ENCODE measurements around the gene MRC1.

MRC1 gene

GRCh38 chr10:17836942-17837341 is 27.8 kb downstream of the MRC1 start:
- Histone ChIP-seq H3K27me3 (no peaks in the 10 kb centered on the region), H3K9ac (peak overlapping the region in 1 of 11 experiments; percentile 54; a peak in 1 of 22 replicates), H3K4me1 (peaks cover 15 to 89% (median 25%) of the 10 kb centered on the region in 10 experiments), H3K36me3 (peaks cover 0 to 84% (median 0%) of the 10 kb centered on the region in 11 experiments; a peak in 6 of 22 replicates), H3K27ac (no peak overlapping the region; a peak in 1 of 22 replicates), H3K4me2 (peak overlapping the region in 5 of 11 experiments; percentile 2 to 87 (median 79); a peak in 9 of 22 replicates), H3K9me3 (replicated peaks in 1 of 11) (peaks cover 0 to 10% (median 0%) of the 10 kb centered on the region in 11 experiments; a peak in 3 of 22 replicates), H3K4me3 (no peak overlapping the region), H4K20me1 (peaks cover 0 to 64% (median 0%) of the 10 kb centered on the region in 11 experiments; a peak in 2 of 22 replicates)
- TF ChIP-seq Cebpa-rat (IDR thresholded peaks at IDR 0.05): no peak

- H4K20me1 ChIP-seq: peaks cover 0 to 74% (median 0%) of the 10 kb centered on the region in 11 experiments; a peak in 2 of 22 replicates
- H3K27ac ChIP-seq: peak overlapping the region in 9 of 11 experiments; percentile 6 to 57 (median 47); a peak in 16 of 22 replicates
- H3K9me3 ChIP-seq (replicated peaks in 1 of 11): peaks cover 0 to 13% (median 0%) of the 10 kb centered on the region in 11 experiments; a peak in 3 of 22 replicates
- no peak for TF ChIP-seq Cebpa-rat (IDR thresholded peaks at IDR 0.05)
- peaks cover 0 to 89% (median 0%) of the 10 kb centered on the region in 11 experiments; a peak in 6 of 22 replicates for H3K36me3 ChIP-seq
- H3K4me3 ChIP-seq: peak overlapping the region in 6 of 10 experiments; percentile 5 to 28 (median 16); a peak in 5 of 20 replicates
- peaks cover 15 to 91% (median 25%) of the 10 kb centered on the region in 10 experiments for H3K4me1 ChIP-seq
- no peaks in the 10 kb centered on the region for H3K27me3 ChIP-seq
- peak overlapping the region in 5 of 11 experiments; percentile 20 to 55 (median 43); a peak in 7 of 22 replicates for H3K9ac ChIP-seq
- peak overlapping the region; percentile 60 to 87 (median 75) for H3K4me2 ChIP-seq
These were observed 29.0 kb downstream of the MRC1 start for GRCh38 chr10:17838080-17838648.

GRCh38 chr10:17841050-17841449 is 31.9 kb downstream of the MRC1 start:
- H3K9ac ChIP-seq: no peak overlapping the region
- H3K36me3 ChIP-seq: peaks cover 0 to 89% (median 0%) of the 10 kb centered on the region in 11 experiments; a peak in 4 of 22 replicates
- H3K9me3 ChIP-seq (replicated peaks in 1 of 11): peaks cover 0 to 13% (median 0%) of the 10 kb centered on the region in 11 experiments; a peak in 3 of 22 replicates
- H3K27ac ChIP-seq: peak overlapping the region in 2 of 11 experiments; percentile 12 to 32; a peak in 2 of 22 replicates
- no peak overlapping the region for H3K4me3 ChIP-seq
- peaks cover 0 to 78% (median 0%) of the 10 kb centered on the region in 11 experiments; a peak in 2 of 22 replicates for H4K20me1 ChIP-seq
- H3K4me1 ChIP-seq: peaks cover 15 to 63% (median 23%) of the 10 kb centered on the region in 10 experiments
- TF ChIP-seq Cebpa-rat (IDR thresholded peaks at IDR 0.05): no peak
- peak overlapping the region in 2 of 11 experiments; percentile 29 to 36; a peak in 5 of 22 replicates for H3K4me2 ChIP-seq
- no peaks in the 10 kb centered on the region for H3K27me3 ChIP-seq

GRCh38 chr10:17842641-17843040 is 33.5 kb downstream of the MRC1 start:
- TF ChIP-seq Cebpa-rat (IDR thresholded peaks at IDR 0.05): no peak
- Histone ChIP-seq H4K20me1 (peaks cover 0 to 80% (median 0%) of the 10 kb centered on the region in 11 experiments; a peak in 3 of 22 replicates), H3K27me3 (no peaks in the 10 kb centered on the region), H3K4me3 (no peak overlapping the region), H3K36me3 (peaks cover 0 to 91% (median 0%) of the 10 kb centered on the region in 11 experiments; a peak in 4 of 22 replicates), H3K9ac (no peak overlapping the region), H3K4me1 (peaks cover 12 to 57% (median 19%) of the 10 kb centered on the region in 10 experiments), H3K27ac (no peak overlapping the region), H3K4me2 (peak overlapping the region in 3 of 11 experiments; percentile 3 to 24 (median 18); a peak in 2 of 22 replicates), H3K9me3 (replicated peaks in 1 of 11) (peaks cover 0 to 13% (median 0%) of the 10 kb centered on the region in 11 experiments; a peak in 3 of 22 replicates)

- peak overlapping the region in 1 of 11 experiments; percentile 36; a peak in 1 of 22 replicates for H3K9ac ChIP-seq
- no peak overlapping the region for H3K4me3 ChIP-seq
- no peak for TF ChIP-seq Cebpa-rat (IDR thresholded peaks at IDR 0.05)
- H3K4me1 ChIP-seq: peaks cover 40 to 59% (median 54%) of the 10 kb centered on the region in 10 experiments
- H4K20me1 ChIP-seq: peaks cover 0 to 61% (median 0%) of the 10 kb centered on the region in 11 experiments; a peak in 3 of 22 replicates
- H3K9me3 ChIP-seq (replicated peaks in 1 of 11): no peaks in the 10 kb centered on the region
- peak overlapping the region in 2 of 11 experiments; percentile 3 to 23; a peak in 1 of 22 replicates for H3K27ac ChIP-seq
- H3K27me3 ChIP-seq: no peaks in the 10 kb centered on the region
- peak overlapping the region in 10 of 11 experiments; percentile 8 to 79 (median 46); a peak in 14 of 22 replicates for H3K4me2 ChIP-seq
- H3K36me3 ChIP-seq: peaks cover 0 to 86% (median 0%) of the 10 kb centered on the region in 11 experiments; a peak in 4 of 22 replicates
These were observed 38.6 kb downstream of the MRC1 start for GRCh38 chr10:17847585-17848296.

- peak overlapping the region in 5 of 11 experiments; percentile 3 to 33 (median 23); a peak in 6 of 22 replicates for H3K27ac ChIP-seq
- no peaks in the 10 kb centered on the region for H3K9me3 ChIP-seq (replicated peaks in 1 of 11)
- no peak for TF ChIP-seq Cebpa-rat (IDR thresholded peaks at IDR 0.05)
- H3K36me3 ChIP-seq: peaks cover 0 to 86% (median 0%) of the 10 kb centered on the region in 11 experiments; a peak in 4 of 22 replicates
- H3K9ac ChIP-seq: no peak overlapping the region; a peak in 1 of 22 replicates
- peaks cover 45 to 68% (median 60%) of the 10 kb centered on the region in 10 experiments for H3K4me1 ChIP-seq
- H3K4me2 ChIP-seq: peak overlapping the region in 10 of 11 experiments; percentile 7 to 79 (median 38); a peak in 14 of 22 replicates
- peaks cover 0 to 58% (median 0%) of the 10 kb centered on the region in 11 experiments; a peak in 3 of 22 replicates for H4K20me1 ChIP-seq
- H3K4me3 ChIP-seq: no peak overlapping the region
- no peaks in the 10 kb centered on the region for H3K27me3 ChIP-seq
These were observed 39.5 kb downstream of the MRC1 start for GRCh38 chr10:17848646-17849045.

GRCh38 chr10:17850501-17850900 is 41.4 kb downstream of the MRC1 start:
- H3K4me3 ChIP-seq: peak overlapping the region in 6 of 10 experiments; percentile 1 to 23 (median 9); a peak in 6 of 20 replicates
- H3K36me3 ChIP-seq: peaks cover 0 to 86% (median 0%) of the 10 kb centered on the region in 11 experiments; a peak in 4 of 22 replicates
- H3K4me2 ChIP-seq: peak overlapping the region; percentile 67 to 90 (median 81)
- peak overlapping the region; percentile 22 to 87 (median 70); a peak in 19 of 22 replicates for H3K27ac ChIP-seq
- peak overlapping the region in 8 of 11 experiments; percentile 7 to 66 (median 45); a peak in 12 of 22 replicates for H3K9ac ChIP-seq
- H3K4me1 ChIP-seq: peaks cover 62 to 87% (median 78%) of the 10 kb centered on the region in 10 experiments
- TF ChIP-seq Cebpa-rat (IDR thresholded peaks at IDR 0.05): no peak
- peaks cover 0 to 7% (median 2%) of the 10 kb centered on the region in 11 experiments; a peak in 6 of 22 replicates for H3K9me3 ChIP-seq (replicated peaks in 1 of 11)
- peaks cover 0 to 54% (median 0%) of the 10 kb centered on the region in 11 experiments; a peak in 3 of 22 replicates for H4K20me1 ChIP-seq
- H3K27me3 ChIP-seq: no peaks in the 10 kb centered on the region

- peak overlapping the region in 10 of 11 experiments; percentile 36 to 90 (median 68); a peak in 15 of 22 replicates for H3K4me2 ChIP-seq
- peaks cover 0 to 53% (median 0%) of the 10 kb centered on the region in 11 experiments; a peak in 3 of 22 replicates for H4K20me1 ChIP-seq
- peak overlapping the region in 2 of 11 experiments; percentile 29 to 49; a peak in 2 of 22 replicates for H3K9ac ChIP-seq
- TF ChIP-seq Cebpa-rat (IDR thresholded peaks at IDR 0.05): no peak
- no peak overlapping the region for H3K4me3 ChIP-seq
- peak overlapping the region in 10 of 11 experiments; percentile 33 to 87 (median 64); a peak in 16 of 22 replicates for H3K27ac ChIP-seq
- H3K4me1 ChIP-seq: peaks cover 64 to 96% (median 85%) of the 10 kb centered on the region in 10 experiments
- peaks cover 0 to 17% (median 6%) of the 10 kb centered on the region in 11 experiments; a peak in 9 of 22 replicates for H3K9me3 ChIP-seq (replicated peaks in 1 of 11)
- H3K36me3 ChIP-seq: peaks cover 0 to 87% (median 0%) of the 10 kb centered on the region in 11 experiments; a peak in 4 of 22 replicates
- no peaks in the 10 kb centered on the region for H3K27me3 ChIP-seq
These were observed 42.5 kb downstream of the MRC1 start for GRCh38 chr10:17851611-17852010.
